ENCODE results near the gene ZCCHC12. TPM values are rescaled to one million over a fixed set of nuclear protein-coding genes. Genes with fewer than 3 reads are reported as not detected.

The ZCCHC12 gene
- total RNA-seq, 1 donor, result not detected

GRCh38 chrX:118862091-118862490, 38.5 kb downstream of the ZCCHC12 start:
- Histone ChIP-seq H3K27ac (ENCODE audit: low read depth, low read length) (no peak overlapping the region), H3K9me3 (ENCODE audit: low read depth, low read length) (no peaks in the 10 kb centered on the region), H2AFZ (ENCODE audit: low read length) (no peak overlapping the region), H3K4me2 (ENCODE audit: insufficient read depth, low read length) (no peak overlapping the region), H3K4me1 (ENCODE audit: insufficient read depth, low read length) (no peaks in the 10 kb centered on the region), H3K4me3 (ENCODE audit: insufficient read depth, low read length) (no peak overlapping the region), H3K27me3 (ENCODE audit: insufficient read depth, low read length) (no peaks in the 10 kb centered on the region), H3K79me2 (ENCODE audit: insufficient read depth, low read length) (no peaks in the 10 kb centered on the region), H4K20me1 (ENCODE audit: insufficient read depth, low read length) (no peaks in the 10 kb centered on the region), H3K36me3 (ENCODE audit: insufficient read depth, low read length) (no peaks in the 10 kb centered on the region)
- no peak for DNase-seq (ENCODE audit: insufficient read length, low spot score, missing footprints)
- TF ChIP-seq CTCF (IDR thresholded peaks at IDR 0.05; ENCODE audit: extremely low read depth, low read depth, low read length), result no peak

DNA sequence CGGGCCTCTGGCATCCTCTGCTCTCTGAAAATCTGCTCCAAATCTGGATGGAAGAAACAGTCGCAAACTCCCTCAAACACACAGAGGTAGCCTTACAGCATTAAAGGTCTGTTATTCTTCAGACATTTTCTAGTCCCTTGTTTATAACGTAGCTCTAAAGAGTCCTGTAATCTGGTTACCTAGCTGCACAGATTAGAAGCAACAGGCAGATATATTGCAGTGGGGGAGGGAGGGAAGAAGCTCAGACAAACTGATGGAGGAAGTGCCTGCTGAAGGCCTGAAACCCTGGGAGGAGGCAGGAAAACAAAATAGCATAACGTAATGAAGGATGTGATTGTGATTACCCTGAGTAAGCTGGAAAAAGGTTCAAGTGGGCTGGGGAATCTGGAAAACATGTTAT, 39.4 kb downstream of the ZCCHC12 start:
- H3K4me1 ChIP-seq (ENCODE audit: insufficient read depth, low read length), result no peaks in the 10 kb centered on the region
- no peaks in the 10 kb centered on the region for H3K9me3 ChIP-seq (ENCODE audit: low read depth, low read length)
- H2AFZ ChIP-seq (ENCODE audit: low read length), result no peak overlapping the region
- no peak for DNase-seq (ENCODE audit: insufficient read length, low spot score, missing footprints)
- no peaks in the 10 kb centered on the region for H3K27me3 ChIP-seq (ENCODE audit: insufficient read depth, low read length)
- no peaks in the 10 kb centered on the region for H3K36me3 ChIP-seq (ENCODE audit: insufficient read depth, low read length)
- H3K79me2 ChIP-seq (ENCODE audit: insufficient read depth, low read length), result no peaks in the 10 kb centered on the region
- H3K4me3 ChIP-seq (ENCODE audit: insufficient read depth, low read length), result no peak overlapping the region
- H3K4me2 ChIP-seq (ENCODE audit: insufficient read depth, low read length), result no peak overlapping the region
- no peak for TF ChIP-seq CTCF (IDR thresholded peaks at IDR 0.05; ENCODE audit: extremely low read depth, low read depth, low read length)
- no peaks in the 10 kb centered on the region for H4K20me1 ChIP-seq (ENCODE audit: insufficient read depth, low read length)
- H3K27ac ChIP-seq (ENCODE audit: low read depth, low read length), result no peak overlapping the region

DNA sequence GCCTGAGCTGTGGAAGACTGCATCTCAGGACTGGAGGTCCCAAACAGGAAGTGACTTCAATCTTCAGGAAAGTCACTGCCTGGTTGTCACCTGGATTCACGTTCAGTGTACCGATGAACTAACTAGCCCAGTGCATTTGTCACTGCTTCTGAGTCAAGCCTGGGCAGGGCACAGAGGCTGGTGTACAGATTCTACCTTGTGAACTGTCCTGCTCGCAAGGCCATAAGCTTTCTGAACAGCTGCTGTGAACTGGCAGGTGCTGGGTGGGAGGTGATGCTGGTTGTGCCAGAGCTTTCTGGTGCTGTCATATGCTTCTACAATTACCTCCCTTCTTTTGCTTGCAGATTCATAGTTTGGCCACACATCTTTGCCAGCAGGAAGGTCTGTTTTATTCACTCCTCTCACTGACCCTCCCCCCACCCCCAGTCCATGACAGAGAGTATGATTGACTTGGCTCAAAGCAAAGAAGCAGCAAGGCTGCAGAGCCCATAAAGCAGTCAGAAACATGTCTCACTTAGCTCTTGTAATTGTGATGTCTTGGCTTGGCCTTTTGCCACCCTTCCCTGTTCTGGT, 40.5 kb downstream of the ZCCHC12 start:
- Histone ChIP-seq H3K4me2 (ENCODE audit: insufficient read depth, low read length) (no peak overlapping the region), H3K4me3 (ENCODE audit: insufficient read depth, low read length) (no peak overlapping the region), H3K36me3 (ENCODE audit: insufficient read depth, low read length) (no peaks in the 10 kb centered on the region), H4K20me1 (ENCODE audit: insufficient read depth, low read length) (no peaks in the 10 kb centered on the region), H2AFZ (ENCODE audit: low read length) (no peak overlapping the region), H3K9me3 (ENCODE audit: low read depth, low read length) (no peaks in the 10 kb centered on the region), H3K4me1 (ENCODE audit: insufficient read depth, low read length) (no peaks in the 10 kb centered on the region), H3K27ac (ENCODE audit: low read depth, low read length) (no peak overlapping the region), H3K79me2 (ENCODE audit: insufficient read depth, low read length) (no peaks in the 10 kb centered on the region), H3K27me3 (ENCODE audit: insufficient read depth, low read length) (no peaks in the 10 kb centered on the region)
- DNase-seq (ENCODE audit: insufficient read length, low spot score, missing footprints), result no peak
- no peak for TF ChIP-seq CTCF (IDR thresholded peaks at IDR 0.05; ENCODE audit: extremely low read depth, low read depth, low read length)

DNA sequence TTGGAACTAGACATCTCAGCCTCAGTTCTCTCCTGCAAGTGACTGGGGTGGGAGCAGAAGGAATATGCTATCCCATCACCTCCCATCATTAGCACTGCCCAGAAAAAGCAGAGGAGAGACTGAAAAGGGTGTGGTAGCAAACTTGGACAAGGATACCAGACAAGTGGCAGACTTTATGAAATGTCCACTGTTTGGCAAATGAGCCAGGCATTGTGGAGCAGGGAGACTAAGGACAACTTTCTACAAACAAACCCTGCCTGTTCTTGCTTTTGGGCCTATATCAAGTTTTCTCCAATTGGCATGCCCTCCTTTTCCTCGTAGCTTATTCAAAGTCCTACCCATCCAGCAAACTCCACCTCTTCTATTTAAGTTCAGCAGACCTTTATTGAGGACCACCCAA, 41.6 kb downstream of the ZCCHC12 start:
- Histone ChIP-seq H3K4me2 (ENCODE audit: insufficient read depth, low read length) (no peak overlapping the region), H4K20me1 (ENCODE audit: insufficient read depth, low read length) (no peaks in the 10 kb centered on the region), H3K36me3 (ENCODE audit: insufficient read depth, low read length) (no peaks in the 10 kb centered on the region), H3K4me3 (ENCODE audit: insufficient read depth, low read length) (no peak overlapping the region), H3K4me1 (ENCODE audit: insufficient read depth, low read length) (no peaks in the 10 kb centered on the region), H2AFZ (ENCODE audit: low read length) (no peak overlapping the region), H3K79me2 (ENCODE audit: insufficient read depth, low read length) (no peaks in the 10 kb centered on the region), H3K9me3 (ENCODE audit: low read depth, low read length) (no peaks in the 10 kb centered on the region), H3K27me3 (ENCODE audit: insufficient read depth, low read length) (no peaks in the 10 kb centered on the region), H3K27ac (ENCODE audit: low read depth, low read length) (no peak overlapping the region)
- TF ChIP-seq CTCF (IDR thresholded peaks at IDR 0.05; ENCODE audit: extremely low read depth, low read depth, low read length), result no peak
- DNase-seq (ENCODE audit: insufficient read length, low spot score, missing footprints), result no peak
